GM12874 (cell line): ENCODE measurements around the gene ZC3H7B.

Source experiments
- TF ChIP-seq, protein P1 (sequence below): IDR thresholded peaks from 2 replicates; pipeline ENCODE4 v1.5.1; 2011; ENCODE audit warnings: low read depth, mild to moderate bottlenecking, control low read depth, low read length, moderate library complexity; ENCODE audit not compliant: insufficient read depth

The ZC3H7B gene

GRCh38 chr22:41405588-41405987 lies 104.3 kb downstream of the ZC3H7B start:
- TF ChIP-seq, protein P1, sequence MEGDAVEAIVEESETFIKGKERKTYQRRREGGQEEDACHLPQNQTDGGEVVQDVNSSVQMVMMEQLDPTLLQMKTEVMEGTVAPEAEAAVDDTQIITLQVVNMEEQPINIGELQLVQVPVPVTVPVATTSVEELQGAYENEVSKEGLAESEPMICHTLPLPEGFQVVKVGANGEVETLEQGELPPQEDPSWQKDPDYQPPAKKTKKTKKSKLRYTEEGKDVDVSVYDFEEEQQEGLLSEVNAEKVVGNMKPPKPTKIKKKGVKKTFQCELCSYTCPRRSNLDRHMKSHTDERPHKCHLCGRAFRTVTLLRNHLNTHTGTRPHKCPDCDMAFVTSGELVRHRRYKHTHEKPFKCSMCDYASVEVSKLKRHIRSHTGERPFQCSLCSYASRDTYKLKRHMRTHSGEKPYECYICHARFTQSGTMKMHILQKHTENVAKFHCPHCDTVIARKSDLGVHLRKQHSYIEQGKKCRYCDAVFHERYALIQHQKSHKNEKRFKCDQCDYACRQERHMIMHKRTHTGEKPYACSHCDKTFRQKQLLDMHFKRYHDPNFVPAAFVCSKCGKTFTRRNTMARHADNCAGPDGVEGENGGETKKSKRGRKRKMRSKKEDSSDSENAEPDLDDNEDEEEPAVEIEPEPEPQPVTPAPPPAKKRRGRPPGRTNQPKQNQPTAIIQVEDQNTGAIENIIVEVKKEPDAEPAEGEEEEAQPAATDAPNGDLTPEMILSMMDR, result no peak

- TF ChIP-seq, protein P1, result no peak
These were observed 105.1 kb downstream of the ZC3H7B start for GRCh38 chr22:41406410-41406809.

GRCh38 chr22:41407433-41407832 lies 106.1 kb downstream of the ZC3H7B start:
- TF ChIP-seq, protein P1, result no peak

DNA sequence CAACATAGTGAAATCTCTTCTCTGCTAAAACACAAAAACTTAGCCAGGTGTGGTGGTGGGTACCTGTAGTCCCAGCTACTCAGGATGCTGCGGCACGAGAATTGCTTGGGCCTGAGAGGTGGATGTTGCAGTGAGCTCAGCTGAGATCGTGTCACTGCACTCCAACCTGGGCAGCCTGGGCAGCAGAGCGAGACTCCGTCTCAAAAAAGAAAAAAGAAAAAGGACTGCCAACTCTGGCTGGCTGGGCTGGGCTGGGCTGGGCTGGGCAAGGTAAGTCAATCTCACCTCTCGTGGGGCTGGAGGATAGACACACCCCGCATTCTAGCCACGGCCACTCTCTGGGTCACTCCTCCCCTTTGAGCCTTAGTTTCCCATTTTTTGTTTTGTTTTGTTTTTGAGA lies 107.3 kb downstream of the ZC3H7B start:
- TF ChIP-seq, protein P1, result no peak
